GM12878 (cell line): ENCODE data around the gene NAALADL2. TPM values are rescaled to one million over a fixed set of nuclear protein-coding genes. Genes with fewer than 3 reads are reported as not detected.

Experiments used
- ATAC-seq: fragments of 200-7000 bp; cut with Tn5 transposase; 3 replicates; pipeline ENCODE4 v1.9.1; 2020; ENCODE audit warnings: mild to moderate bottlenecking, moderate library complexity
- BruUV-seq: library from RNA; stranded (reverse); fragments of 400-500 nt; replicated peaks from 2 replicates; lab custom pipeline; 2021; lab: Mats Ljungman, UMichigan
- CTCF ChIA-PET: fragments of 300-600 bp; sonication (Branson Sonifier 250); formaldehyde crosslinking; extraction: SDS; loops from one replicate; lab custom pipeline; 2021; ENCODE audit warnings: inconsistent platforms; lab: Yijun Ruan, JAX
- POLR2A ChIA-PET: fragments of 350-600 bp; formaldehyde crosslinking; extraction: SDS; loops from one replicate; lab custom pipeline; 2021; ENCODE audit warnings: inconsistent platforms; lab: Charles Lee
- RAD21 ChIA-PET: fragments of 300-600 bp; sonication (Branson Sonifier 250); formaldehyde crosslinking; loops from one replicate; lab custom pipeline; 2023; ENCODE audit warnings: antibody characterized with exemption; ENCODE audit not compliant: unreplicated experiment; lab: Charles Lee
- SMC1A ChIA-PET: fragments of 300-600 bp; sonication (Branson Sonifier 250); formaldehyde crosslinking; loops from one replicate; lab custom pipeline; 2023; ENCODE audit not compliant: unreplicated experiment, uncharacterized antibody; lab: Charles Lee
- DNase-seq: peaks from one replicate; pipeline ENCODE4 v3.0.0-alpha.2; 2011; ENCODE audit warnings: low read depth, low spot score
- FAIRE-seq: peaks from 3 replicates; lab custom pipeline; 2011; peaks lifted over from hg19 to GRCh38; lab: Jason Lieb, UNC
- H2AFZ ChIP-seq: 2 replicates; pipeline ENCODE4 v1.6.0; 2011; ENCODE audit warnings: low read depth, low read length, control low read depth; ENCODE audit not compliant: control insufficient read depth
- H3K27ac ChIP-seq: 2 replicates; pipeline ENCODE4 v1.5.1; 2011; ENCODE audit warnings: control low read depth; ENCODE audit not compliant: control insufficient read depth, insufficient read depth
- H3K27me3 ChIP-seq, 2 experiments: replicated peaks in 1 of 2; 2 replicates each; pipeline versions ENCODE4 v1.6.0 to v1.6.1; 2011; ENCODE audit warnings: low read length in 1 of 2; ENCODE audit not compliant: control insufficient read depth in 2 of 2, insufficient read depth in 2 of 2
- H3K36me3 ChIP-seq, 2 experiments: 2 replicates each; pipeline ENCODE4 v1.5.1; 2011; ENCODE audit warnings: low read length in 1 of 2; ENCODE audit not compliant: control insufficient read depth in 2 of 2, insufficient read depth in 2 of 2
- H3K4me1 ChIP-seq: 2 replicates; pipeline ENCODE4 v1.6.1; 2011; ENCODE audit warnings: mild to moderate bottlenecking, low read length, moderate library complexity, mixed read lengths; ENCODE audit not compliant: control insufficient read depth, insufficient read depth
- H3K4me2 ChIP-seq: 2 replicates; pipeline ENCODE4 v1.6.0; 2011; ENCODE audit warnings: control low read depth; ENCODE audit not compliant: control insufficient read depth, insufficient read depth
- H3K4me3 ChIP-seq: fragments of 200-600 bp; sonication (generic); 2 replicates; pipeline ENCODE4 v1.5.1; 2016
- H3K79me2 ChIP-seq: 2 replicates; pipeline ENCODE4 v1.6.0; 2011; ENCODE audit warnings: low read length; ENCODE audit not compliant: control insufficient read depth, insufficient read depth
- H3K9ac ChIP-seq: 2 replicates; pipeline ENCODE4 v1.8.0; 2011; ENCODE audit warnings: low read length, control low read depth, mixed read lengths; ENCODE audit not compliant: control insufficient read depth, insufficient read depth
- H3K9me3 ChIP-seq: replicated peaks from 3 replicates; pipeline ENCODE4 v1.5.1; 2011; ENCODE audit warnings: mild to moderate bottlenecking, low read length; ENCODE audit not compliant: control insufficient read depth, insufficient read depth
- H4K20me1 ChIP-seq: 2 replicates; pipeline ENCODE4 v1.6.0; 2011; ENCODE audit not compliant: control insufficient read depth, insufficient read depth
- EZH2 ChIP-seq: IDR thresholded peaks from 2 replicates; pipeline ENCODE4 v1.6.1; 2012; ENCODE audit warnings: low read depth, mild to moderate bottlenecking, control low read depth, inconsistent platforms, low read length, borderline replicate concordance; ENCODE audit not compliant: control insufficient read depth
- GATAD2B ChIP-seq: fragments of 450-650 bp; conservative IDR thresholded peaks from 2 replicates; pipeline ENCODE4 v1.6.1; 2017; ENCODE audit warnings: low read depth, mild to moderate bottlenecking, moderate library complexity
- NR2F1 ChIP-seq: fragments of 450-650 bp; conservative IDR thresholded peaks from 2 replicates; pipeline ENCODE4 v1.6.1; 2017; ENCODE audit warnings: mild to moderate bottlenecking
- PML ChIP-seq: IDR thresholded peaks from 2 replicates; pipeline ENCODE4 v1.6.1; 2012; ENCODE audit warnings: low read length, inconsistent platforms
- SMAD5 ChIP-seq: IDR thresholded peaks from 2 replicates; pipeline ENCODE4 v1.6.1; 2016; ENCODE audit warnings: antibody characterized with exemption, low read depth
- TBL1XR1 ChIP-seq: IDR thresholded peaks from 2 replicates; pipeline ENCODE4 v1.6.1; 2012; ENCODE audit warnings: low read depth, low read length, improper control_type of control experiment
- TCF7 ChIP-seq: IDR thresholded peaks from 2 replicates; pipeline ENCODE4 v1.6.1; 2014; ENCODE audit warnings: antibody characterized with exemption, borderline replicate concordance
- ZNF217 ChIP-seq: fragments of 450-650 bp; IDR thresholded peaks from 2 replicates; pipeline ENCODE4 v1.6.1; 2017; ENCODE audit warnings: antibody characterized with exemption, mild to moderate bottlenecking
- WGBS: methylation state at CpG from one replicate; pipeline ENCODE4 v1.1.6; 2016; ENCODE audit warnings: low lambda C conversion rate; ENCODE audit not compliant: insufficient replicate concordance, insufficient coverage; ENCODE audit errors: missing lambda C conversion rate; 5-methylcytosine and 5-hydroxymethylcytosine counted together
- in situ Hi-C: fragments of 300-500 bp; cut with MboI; formaldehyde crosslinking; loops from 9 replicates; pipeline ENCODE4 v1.14.3; 2018; ENCODE audit warnings: mixed read lengths
- intact Hi-C: fragments of 100-400 bp; cut with micrococcal nuclease; formaldehyde crosslinking; loops from one replicate; pipeline ENCODE4 v1.14.2; 2022; ENCODE audit not compliant: unreplicated experiment
- polyA plus RNA-seq, 11 experiments: library from polyadenylated mRNA; depleted of rRNA in 4 of 11; unstranded in 6 of 11; stranded (reverse) in 5 of 11; fragments of >200 nt; fragmentation: Nextera tagmentation in 4 of 11; fragmentation: Illumina TruSeq in 1 of 11; extraction: Ambion mirVana in 4 of 11; extraction: Trizol in 1 of 11; gene quantifications; 1 replicate in 1 of 11; 2 replicates in 10 of 11; pipeline versions ENCODE4 v1.2.1 to v1.2.3, GENCODE V29; 2011 to 2016; ENCODE audit warnings: inconsistent platforms in 2 of 11, missing spikeins in 2 of 11, low read depth in 1 of 11
- total RNA-seq, 4 experiments: library from RNA; depleted of rRNA in 3 of 4; stranded (reverse); fragments of >200 nt in 3 of 4; fragmentation: Illumina TruSeq in 1 of 4; extraction: Trizol in 1 of 4; gene quantifications; 2 replicates each; pipeline versions ENCODE4 v1.2.1 to v1.2.3, GENCODE V29; 2013 to 2021
- TF ChIP-seq, protein P1 (sequence below): fragments of 450-650 bp; IDR thresholded peaks from 2 replicates; pipeline ENCODE4 v1.6.1; 2016; ENCODE audit warnings: mild to moderate bottlenecking, moderate library complexity, borderline replicate concordance
- TF ChIP-seq, protein P2 (sequence below): fragments of 450-650 bp; IDR thresholded peaks from 2 replicates; pipeline ENCODE4 v1.6.1; 2017; ENCODE audit warnings: low read depth, mild to moderate bottlenecking, moderate library complexity
- TF ChIP-seq, protein P3 (sequence below): fragments of 450-650 bp; IDR thresholded peaks from 2 replicates; pipeline ENCODE4 v1.6.1; 2017; ENCODE audit warnings: mild to moderate bottlenecking
- TF ChIP-seq, protein P4 (sequence below): IDR thresholded peaks from 2 replicates; pipeline ENCODE4 v1.6.1; 2012; ENCODE audit warnings: low read depth, low read length, improper control_type of control experiment
- TF ChIP-seq, protein P5 (sequence below): fragments of 150-350 bp; IDR thresholded peaks from 2 replicates; pipeline ENCODE4 v1.6.1; 2014; ENCODE audit warnings: mild to moderate bottlenecking, low read depth, low read length

NAALADL2 gene
- total and polyA plus RNA-seq, 10 of the 15 experiments (the other 5 are each of a cell fraction or from before 2014, with no cell fraction given) = 0.06 to 10.8 (median 0.46) TPM

DNA sequence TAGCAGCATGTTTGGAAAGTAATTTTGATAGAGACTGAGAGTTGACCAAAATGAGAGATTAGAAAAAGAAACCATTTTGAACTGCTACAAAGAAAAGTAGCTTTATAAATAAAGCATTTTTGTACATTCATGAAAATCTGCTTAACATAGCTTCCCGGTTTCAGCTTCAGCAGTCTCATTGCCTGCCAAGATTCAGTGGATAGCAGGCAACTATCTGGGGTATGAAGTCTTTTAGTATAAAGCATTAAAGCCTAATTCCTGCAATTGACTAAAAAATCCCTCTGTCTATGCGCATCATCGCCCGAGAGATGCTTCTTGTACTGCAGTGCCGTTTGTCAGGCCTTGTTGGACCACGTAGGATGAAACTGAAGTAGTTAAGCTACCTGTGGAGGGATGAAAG, 588.4 kb downstream of the NAALADL2 start (continued):
- TF ChIP-seq, protein P1, sequence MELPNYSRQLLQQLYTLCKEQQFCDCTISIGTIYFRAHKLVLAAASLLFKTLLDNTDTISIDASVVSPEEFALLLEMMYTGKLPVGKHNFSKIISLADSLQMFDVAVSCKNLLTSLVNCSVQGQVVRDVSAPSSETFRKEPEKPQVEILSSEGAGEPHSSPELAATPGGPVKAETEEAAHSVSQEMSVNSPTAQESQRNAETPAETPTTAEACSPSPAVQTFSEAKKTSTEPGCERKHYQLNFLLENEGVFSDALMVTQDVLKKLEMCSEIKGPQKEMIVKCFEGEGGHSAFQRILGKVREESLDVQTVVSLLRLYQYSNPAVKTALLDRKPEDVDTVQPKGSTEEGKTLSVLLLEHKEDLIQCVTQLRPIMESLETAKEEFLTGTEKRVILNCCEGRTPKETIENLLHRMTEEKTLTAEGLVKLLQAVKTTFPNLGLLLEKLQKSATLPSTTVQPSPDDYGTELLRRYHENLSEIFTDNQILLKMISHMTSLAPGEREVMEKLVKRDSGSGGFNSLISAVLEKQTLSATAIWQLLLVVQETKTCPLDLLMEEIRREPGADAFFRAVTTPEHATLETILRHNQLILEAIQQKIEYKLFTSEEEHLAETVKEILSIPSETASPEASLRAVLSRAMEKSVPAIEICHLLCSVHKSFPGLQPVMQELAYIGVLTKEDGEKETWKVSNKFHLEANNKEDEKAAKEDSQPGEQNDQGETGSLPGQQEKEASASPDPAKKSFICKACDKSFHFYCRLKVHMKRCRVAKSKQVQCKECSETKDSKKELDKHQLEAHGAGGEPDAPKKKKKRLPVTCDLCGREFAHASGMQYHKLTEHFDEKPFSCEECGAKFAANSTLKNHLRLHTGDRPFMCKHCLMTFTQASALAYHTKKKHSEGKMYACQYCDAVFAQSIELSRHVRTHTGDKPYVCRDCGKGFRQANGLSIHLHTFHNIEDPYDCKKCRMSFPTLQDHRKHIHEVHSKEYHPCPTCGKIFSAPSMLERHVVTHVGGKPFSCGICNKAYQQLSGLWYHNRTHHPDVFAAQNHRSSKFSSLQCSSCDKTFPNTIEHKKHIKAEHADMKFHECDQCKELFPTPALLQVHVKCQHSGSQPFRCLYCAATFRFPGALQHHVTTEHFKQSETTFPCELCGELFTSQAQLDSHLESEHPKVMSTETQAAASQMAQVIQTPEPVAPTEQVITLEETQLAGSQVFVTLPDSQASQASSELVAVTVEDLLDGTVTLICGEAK = no peak
- TF ChIP-seq, protein P2, sequence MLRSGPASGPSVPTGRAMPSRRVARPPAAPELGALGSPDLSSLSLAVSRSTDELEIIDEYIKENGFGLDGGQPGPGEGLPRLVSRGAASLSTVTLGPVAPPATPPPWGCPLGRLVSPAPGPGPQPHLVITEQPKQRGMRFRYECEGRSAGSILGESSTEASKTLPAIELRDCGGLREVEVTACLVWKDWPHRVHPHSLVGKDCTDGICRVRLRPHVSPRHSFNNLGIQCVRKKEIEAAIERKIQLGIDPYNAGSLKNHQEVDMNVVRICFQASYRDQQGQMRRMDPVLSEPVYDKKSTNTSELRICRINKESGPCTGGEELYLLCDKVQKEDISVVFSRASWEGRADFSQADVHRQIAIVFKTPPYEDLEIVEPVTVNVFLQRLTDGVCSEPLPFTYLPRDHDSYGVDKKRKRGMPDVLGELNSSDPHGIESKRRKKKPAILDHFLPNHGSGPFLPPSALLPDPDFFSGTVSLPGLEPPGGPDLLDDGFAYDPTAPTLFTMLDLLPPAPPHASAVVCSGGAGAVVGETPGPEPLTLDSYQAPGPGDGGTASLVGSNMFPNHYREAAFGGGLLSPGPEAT = no peak

DNA sequence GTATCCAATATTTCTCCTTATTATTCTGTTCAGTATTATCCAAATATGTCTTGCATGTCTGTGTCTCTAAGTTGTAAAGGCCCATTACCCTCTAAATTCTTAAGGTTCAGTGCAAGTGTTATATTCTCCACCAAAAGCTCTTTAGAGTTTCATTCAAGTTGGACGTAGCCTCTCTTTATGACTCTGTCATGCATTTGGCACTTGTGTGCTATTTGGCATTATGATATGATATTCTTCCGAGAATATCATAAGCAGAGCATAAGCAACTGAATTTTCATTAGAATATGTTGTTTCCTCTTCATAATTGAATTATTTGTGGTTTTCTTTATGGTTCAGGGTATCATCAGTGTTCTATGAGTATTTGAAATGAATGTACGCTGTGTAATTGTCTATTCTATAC, 594.2 kb downstream of the NAALADL2 start:
- Histone ChIP-seq H4K20me1 (no peaks in the 10 kb centered on the region), H3K4me2 (no peak overlapping the region)
- TF ChIP-seq ZNF217 = no peak
- TF ChIP-seq EZH2 = no peak
- no peak for TF ChIP-seq TBL1XR1
- TF ChIP-seq, protein P3, sequence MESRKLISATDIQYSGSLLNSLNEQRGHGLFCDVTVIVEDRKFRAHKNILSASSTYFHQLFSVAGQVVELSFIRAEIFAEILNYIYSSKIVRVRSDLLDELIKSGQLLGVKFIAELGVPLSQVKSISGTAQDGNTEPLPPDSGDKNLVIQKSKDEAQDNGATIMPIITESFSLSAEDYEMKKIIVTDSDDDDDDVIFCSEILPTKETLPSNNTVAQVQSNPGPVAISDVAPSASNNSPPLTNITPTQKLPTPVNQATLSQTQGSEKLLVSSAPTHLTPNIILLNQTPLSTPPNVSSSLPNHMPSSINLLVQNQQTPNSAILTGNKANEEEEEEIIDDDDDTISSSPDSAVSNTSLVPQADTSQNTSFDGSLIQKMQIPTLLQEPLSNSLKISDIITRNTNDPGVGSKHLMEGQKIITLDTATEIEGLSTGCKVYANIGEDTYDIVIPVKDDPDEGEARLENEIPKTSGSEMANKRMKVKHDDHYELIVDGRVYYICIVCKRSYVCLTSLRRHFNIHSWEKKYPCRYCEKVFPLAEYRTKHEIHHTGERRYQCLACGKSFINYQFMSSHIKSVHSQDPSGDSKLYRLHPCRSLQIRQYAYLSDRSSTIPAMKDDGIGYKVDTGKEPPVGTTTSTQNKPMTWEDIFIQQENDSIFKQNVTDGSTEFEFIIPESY = no peak
- TF ChIP-seq SMAD5 = no peak
- no peak for TF ChIP-seq NR2F1
- no peak for TF ChIP-seq PML
- TF ChIP-seq, protein P4, sequence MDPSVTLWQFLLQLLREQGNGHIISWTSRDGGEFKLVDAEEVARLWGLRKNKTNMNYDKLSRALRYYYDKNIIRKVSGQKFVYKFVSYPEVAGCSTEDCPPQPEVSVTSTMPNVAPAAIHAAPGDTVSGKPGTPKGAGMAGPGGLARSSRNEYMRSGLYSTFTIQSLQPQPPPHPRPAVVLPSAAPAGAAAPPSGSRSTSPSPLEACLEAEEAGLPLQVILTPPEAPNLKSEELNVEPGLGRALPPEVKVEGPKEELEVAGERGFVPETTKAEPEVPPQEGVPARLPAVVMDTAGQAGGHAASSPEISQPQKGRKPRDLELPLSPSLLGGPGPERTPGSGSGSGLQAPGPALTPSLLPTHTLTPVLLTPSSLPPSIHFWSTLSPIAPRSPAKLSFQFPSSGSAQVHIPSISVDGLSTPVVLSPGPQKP = no peak
- TF ChIP-seq TCF7 = no peak
- TF ChIP-seq GATAD2B = no peak
- TF ChIP-seq, protein P5, sequence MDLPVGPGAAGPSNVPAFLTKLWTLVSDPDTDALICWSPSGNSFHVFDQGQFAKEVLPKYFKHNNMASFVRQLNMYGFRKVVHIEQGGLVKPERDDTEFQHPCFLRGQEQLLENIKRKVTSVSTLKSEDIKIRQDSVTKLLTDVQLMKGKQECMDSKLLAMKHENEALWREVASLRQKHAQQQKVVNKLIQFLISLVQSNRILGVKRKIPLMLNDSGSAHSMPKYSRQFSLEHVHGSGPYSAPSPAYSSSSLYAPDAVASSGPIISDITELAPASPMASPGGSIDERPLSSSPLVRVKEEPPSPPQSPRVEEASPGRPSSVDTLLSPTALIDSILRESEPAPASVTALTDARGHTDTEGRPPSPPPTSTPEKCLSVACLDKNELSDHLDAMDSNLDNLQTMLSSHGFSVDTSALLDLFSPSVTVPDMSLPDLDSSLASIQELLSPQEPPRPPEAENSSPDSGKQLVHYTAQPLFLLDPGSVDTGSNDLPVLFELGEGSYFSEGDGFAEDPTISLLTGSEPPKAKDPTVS = no peak

More for the DNA sequence above, 594.2 kb downstream of the NAALADL2 start:
- RAD21 ChIA-PET = interaction anchor here (1.3 kb wide), 1 partner anchor 11 kb away, joined by 4 read pairs; no protein-coding TSS in a partner anchor
- Histone ChIP-seq H3K36me3 (no peaks in the 10 kb centered on the region), H3K27me3 (no peaks in the 10 kb centered on the region), H3K4me3 (no peak overlapping the region), H3K9me3 (no peaks in the 10 kb centered on the region), H2AFZ (no peak overlapping the region), H3K4me1 (no peaks in the 10 kb centered on the region), H3K27ac (no peak overlapping the region), H3K9ac (no peak overlapping the region), H3K79me2 (no peaks in the 10 kb centered on the region)
- CTCF ChIA-PET = no interaction called here
- SMC1A ChIA-PET = interaction anchor here (1.1 to 2.0 kb wide), 3 partner anchors 13 to 95 kb away, joined by 3 to 7 read pairs (median 6); no protein-coding TSS in a partner anchor
- intact Hi-C loops (no loop called here), in situ Hi-C loops (no loop called here)
- FAIRE-seq (no peak), DNase-seq (no peak), ATAC-seq (no peak)
- BruUV-seq = no TSS peak
- 43% methylated on average over 3 of the region's 3 CpGs for whole genome bisulfite sequencing
- POLR2A ChIA-PET = no interaction called here
